CD14-positive monocyte (primary cell): Measurements from ENCODE around the gene ATP2A2. TPM values are rescaled to one million over a fixed set of nuclear protein-coding genes. Genes with fewer than 3 reads are reported as not detected.

ENCODE experiments used
- DNase-seq, 3 donors: peaks; one replicate each; pipeline ENCODE4 v3.0.0-alpha.2; 2011 to 2022
- H2AFZ ChIP-seq: 2 replicates; pipeline ENCODE4 v1.6.0; 2012; ENCODE audit warnings: mild to moderate bottlenecking, low read depth, low read length, inconsistent platforms; ENCODE audit not compliant: insufficient read depth, poor library complexity, severe bottlenecking
- H3K27ac ChIP-seq, 2 donors: 1 replicate in 1 of 2; 2 replicates in 1 of 2; pipeline ENCODE4 v1.5.1; 2012 to 2013; ENCODE audit warnings: low read length in 2 of 2, control low read depth in 1 of 2, inconsistent platforms in 1 of 2, low read depth in 1 of 2, mild to moderate bottlenecking in 1 of 2
- H3K27me3 ChIP-seq, 2 donors: one replicate each; pipeline versions ENCODE4 v1.6.0 to v1.6.1; 2011 to 2013; ENCODE audit warnings: low read length in 2 of 2; ENCODE audit not compliant: control insufficient read depth in 2 of 2, insufficient read depth in 2 of 2
- H3K36me3 ChIP-seq, 2 donors: replicated peaks in 1 of 2; 1 replicate in 1 of 2; 2 replicates in 1 of 2; pipeline versions ENCODE4 v1.5.1 to v1.6.1; 2012 to 2013; ENCODE audit warnings: low read length in 2 of 2, control low read depth in 1 of 2, inconsistent platforms in 1 of 2, mild to moderate bottlenecking in 1 of 2; ENCODE audit not compliant: insufficient read depth in 2 of 2, control insufficient read depth in 1 of 2
- H3K4me1 ChIP-seq, 2 donors: 1 replicate in 1 of 2; 2 replicates in 1 of 2; pipeline versions ENCODE4 v1.5.1 to v1.6.1; 2012 to 2013; ENCODE audit warnings: low read length in 2 of 2, control low read depth in 1 of 2, inconsistent platforms in 1 of 2, mild to moderate bottlenecking in 1 of 2, moderate library complexity in 1 of 2; ENCODE audit not compliant: insufficient read depth in 2 of 2, control insufficient read depth in 1 of 2
- H3K4me2 ChIP-seq: replicated peaks from 2 replicates; pipeline ENCODE3; 2012; ENCODE audit warnings: low read length, moderate library complexity, mild to moderate bottlenecking; ENCODE audit not compliant: poor library complexity, severe bottlenecking; ENCODE audit errors: extremely low read depth
- H3K4me3 ChIP-seq, 3 experiments: fragments of 200-600 bp in 1 of 3; sonication (generic) in 1 of 3; replicated peaks in 1 of 3; 1 replicate in 2 of 3; 2 replicates in 1 of 3; pipeline ENCODE4 v1.5.1; 2011 to 2013; ENCODE audit warnings: low read length in 3 of 3, mild to moderate bottlenecking in 3 of 3, control low read depth in 2 of 3, low read depth in 2 of 3, inconsistent platforms in 1 of 3, moderate library complexity in 1 of 3
- H3K79me2 ChIP-seq: 2 replicates; pipeline ENCODE4 v1.6.0; 2012; ENCODE audit warnings: mild to moderate bottlenecking, control low read depth, inconsistent platforms, low read length, moderate library complexity; ENCODE audit not compliant: insufficient read depth
- H3K9ac ChIP-seq: 2 replicates; pipeline ENCODE4 v1.6.0; 2017; ENCODE audit warnings: low read length, mild to moderate bottlenecking; ENCODE audit not compliant: insufficient read depth, poor library complexity, severe bottlenecking
- H3K9me3 ChIP-seq, 2 donors: replicated peaks in 1 of 2; 1 replicate in 1 of 2; 2 replicates in 1 of 2; pipeline versions ENCODE4 v1.5.1 to v1.6.1; 2012 to 2013; ENCODE audit warnings: low read length in 2 of 2, control low read depth in 1 of 2; ENCODE audit not compliant: control insufficient read depth in 1 of 2, insufficient read depth in 1 of 2
- H4K20me1 ChIP-seq: 2 replicates; pipeline ENCODE4 v1.6.0; 2012; ENCODE audit warnings: mild to moderate bottlenecking, low read length, control low read depth, moderate library complexity; ENCODE audit not compliant: insufficient read depth
- H3K27ac Mint-ChIP-seq, 7 donors: one replicate each; pipeline ENCODE4 v1.8.0; 2020; ENCODE audit warnings: mild to moderate bottlenecking in 7 of 7, mixed read lengths in 7 of 7, moderate library complexity in 6 of 7, inconsistent platforms in 2 of 7
- H3K27me3 Mint-ChIP-seq, 3 donors: one replicate each; pipeline ENCODE4 v1.8.0; 2021 to 2022; ENCODE audit warnings: low read depth in 3 of 3, mild to moderate bottlenecking in 3 of 3, mixed read lengths in 3 of 3, moderate library complexity in 3 of 3, inconsistent platforms in 1 of 3
- H3K36me3 Mint-ChIP-seq, 2 donors: one replicate each; pipeline ENCODE4 v1.8.0; 2020; ENCODE audit warnings: mixed read lengths in 2 of 2, inconsistent platforms in 1 of 2, mild to moderate bottlenecking in 1 of 2
- H3K4me1 Mint-ChIP-seq: one replicate; pipeline ENCODE4 v1.8.0; 2020; ENCODE audit warnings: mild to moderate bottlenecking, mixed read lengths
- H3K4me3 Mint-ChIP-seq, 2 donors: one replicate each; pipeline ENCODE4 v1.8.0; 2020; ENCODE audit warnings: mild to moderate bottlenecking in 2 of 2, mixed read lengths in 2 of 2, moderate library complexity in 1 of 2
- H3K9me3 Mint-ChIP-seq, 7 donors: one replicate each; pipeline ENCODE4 v1.8.0; 2020 to 2022; ENCODE audit warnings: mixed read lengths in 7 of 7, mild to moderate bottlenecking in 6 of 7, moderate library complexity in 6 of 7, inconsistent platforms in 2 of 7
- CTCF ChIP-seq: fragments of 200-600 bp; IDR thresholded peaks from one replicate; pipeline ENCODE4 v1.8.0; 2022; ENCODE audit warnings: antibody characterized with exemption, mild to moderate bottlenecking
- WGBS: methylation state at CpG from one replicate; pipeline ENCODE4 v1.1.5; 2013; ENCODE audit warnings: missing lambda C conversion rate; ENCODE audit not compliant: insufficient coverage; 5-methylcytosine and 5-hydroxymethylcytosine counted together
- intact Hi-C, 2 donors: fragments of 100-400 bp; cut with micrococcal nuclease; formaldehyde crosslinking; loops; one replicate each; pipeline versions ENCODE4 v1.15.0 to v1.15.1; 2023
- polyA plus RNA-seq, 3 donors: library from polyadenylated mRNA; depleted of rRNA in 1 of 3; unstranded in 2 of 3; stranded (reverse) in 1 of 3; fragments of 300-500 nt in 2 of 3; fragments of >200 nt in 1 of 3; fragmentation: Illumina TruSeq in 2 of 3; gene quantifications; 1 replicate in 2 of 3; 2 replicates in 1 of 3; pipeline ENCODE4 v1.2.3, GENCODE V29; 2012 to 2021

The ATP2A2 gene
- polyA plus RNA-seq, 3 donors = 4.5 to 83.1 (median 6.9) TPM

- no peak overlapping the region for H2AFZ ChIP-seq
- peaks cover 51 to 79% of the 10 kb centered on the region in 2 donors for H3K36me3 ChIP-seq
- H3K27ac Mint-ChIP-seq = peak overlapping the region in 2 of 7 donors; percentile 43 to 72
- H3K36me3 Mint-ChIP-seq = peaks cover 68 to 74% of the 10 kb centered on the region in 2 donors
- no peaks in the 10 kb centered on the region for H3K27me3 Mint-ChIP-seq
- peaks cover 31 to 33% of the 10 kb centered on the region in 2 donors for H3K4me1 ChIP-seq
- no peak overlapping the region for H3K4me3 ChIP-seq
- no peak overlapping the region for H3K9ac ChIP-seq
- no peaks in the 10 kb centered on the region for H3K9me3 ChIP-seq
- H3K4me3 Mint-ChIP-seq = no peak overlapping the region
- H4K20me1 ChIP-seq = peaks cover 63% of the 10 kb centered on the region
- intact Hi-C loops = no loop called here
- H3K79me2 ChIP-seq = no peaks in the 10 kb centered on the region
- no peaks in the 10 kb centered on the region for H3K27me3 ChIP-seq
- H3K4me1 Mint-ChIP-seq = peaks cover 40% of the 10 kb centered on the region
- TF ChIP-seq CTCF = no peak
- H3K9me3 Mint-ChIP-seq = no peaks in the 10 kb centered on the region
- DNase-seq = no peak
- no peak overlapping the region for H3K4me2 ChIP-seq
- H3K27ac ChIP-seq = no peak overlapping the region
- 91% methylated on average over 6 of the region's 7 CpGs for WGBS
These were observed 67.5 kb downstream of the ATP2A2 start for GRCh38 chr12:110348431-110349059.

- Mint-ChIP-seq H3K4me1 (peaks cover 44% of the 10 kb centered on the region), H3K4me3 (no peak overlapping the region), H3K27ac (peak overlapping the region in 3 of 7 donors; percentile 43 to 69 (median 67)), H3K36me3 (peaks cover 63 to 69% of the 10 kb centered on the region in 2 donors), H3K27me3 (no peaks in the 10 kb centered on the region), H3K9me3 (no peaks in the 10 kb centered on the region)
- no peaks in the 10 kb centered on the region for H3K27me3 ChIP-seq
- no peaks in the 10 kb centered on the region for H3K9me3 ChIP-seq
- intact Hi-C loops = no loop called here
- H3K9ac ChIP-seq = no peak overlapping the region
- no peaks in the 10 kb centered on the region for H3K79me2 ChIP-seq
- H4K20me1 ChIP-seq = peaks cover 58% of the 10 kb centered on the region
- H3K4me3 ChIP-seq = no peak overlapping the region
- DNase-seq = no peak
- peaks cover 32 to 36% of the 10 kb centered on the region in 2 donors for H3K4me1 ChIP-seq
- peaks cover 46 to 73% of the 10 kb centered on the region in 2 donors for H3K36me3 ChIP-seq
- no peak for TF ChIP-seq CTCF
- 16% methylated on average over 4 of the region's 4 CpGs for WGBS
- H3K27ac ChIP-seq = peak overlapping the region in 1 of 2 donors; percentile 48
- H3K4me2 ChIP-seq = no peak overlapping the region
- H2AFZ ChIP-seq = no peak overlapping the region
These were observed 68.0 kb downstream of the ATP2A2 start for GRCh38 chr12:110349096-110349495.
